Stimulated activated CD4-positive, alpha-beta T cell treated with anti-CD3 and anti-CD28 coated beads, TNF-alpha, amount 100 ng/mL, for 48 hours (primary cell): ENCODE results near the gene GRIP2.

Source experiments
- DNase-seq, 3 donors: peaks; one replicate each; pipeline ENCODE4 v3.0.0-alpha.2; 2020; ENCODE audit warnings: low read depth in 3 of 3

The GRIP2 gene

GRCh38 chr3:14539742-14540491 lies at the start of gene GRIP2:
GRIP2 (minus strand) TSS chr3:14540342; CDS start chr3:14540308, 34 bp downstream.
- DNase-seq: no peak

DNA sequence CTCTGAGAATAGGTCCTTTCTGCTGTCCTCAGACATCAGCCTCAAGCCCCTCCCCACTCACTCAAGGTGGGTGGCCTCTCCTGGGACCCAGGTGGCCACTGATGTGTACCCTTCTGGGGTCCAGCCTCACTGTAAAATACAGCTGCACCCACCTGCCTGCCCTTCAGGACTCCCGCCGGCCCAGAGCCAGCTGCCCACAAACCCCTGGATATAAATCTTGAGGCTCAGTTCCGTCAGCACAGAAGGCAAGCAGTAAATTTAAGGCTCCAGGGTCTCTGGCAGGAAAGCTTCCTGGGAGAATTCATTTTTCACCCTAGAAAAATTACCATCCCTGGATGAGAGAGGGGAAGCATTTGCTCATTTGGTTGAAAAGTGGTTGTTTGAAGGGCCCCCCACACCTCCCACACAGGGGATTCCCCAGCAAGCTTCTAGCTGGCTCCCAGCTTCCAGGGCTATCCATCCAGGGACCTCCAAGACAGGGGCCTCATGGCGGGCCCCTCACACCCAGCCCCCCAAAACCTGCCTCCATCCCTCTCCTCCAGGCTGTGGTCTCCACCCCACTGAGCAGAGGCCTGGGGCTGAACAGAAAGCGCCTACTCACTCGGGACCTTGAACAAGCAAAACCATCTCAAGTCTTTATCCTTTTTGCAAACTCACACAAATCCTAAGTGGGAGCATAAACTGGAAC lies 48.4 kb upstream of the GRIP2 start:
- no peak for DNase-seq

DNA sequence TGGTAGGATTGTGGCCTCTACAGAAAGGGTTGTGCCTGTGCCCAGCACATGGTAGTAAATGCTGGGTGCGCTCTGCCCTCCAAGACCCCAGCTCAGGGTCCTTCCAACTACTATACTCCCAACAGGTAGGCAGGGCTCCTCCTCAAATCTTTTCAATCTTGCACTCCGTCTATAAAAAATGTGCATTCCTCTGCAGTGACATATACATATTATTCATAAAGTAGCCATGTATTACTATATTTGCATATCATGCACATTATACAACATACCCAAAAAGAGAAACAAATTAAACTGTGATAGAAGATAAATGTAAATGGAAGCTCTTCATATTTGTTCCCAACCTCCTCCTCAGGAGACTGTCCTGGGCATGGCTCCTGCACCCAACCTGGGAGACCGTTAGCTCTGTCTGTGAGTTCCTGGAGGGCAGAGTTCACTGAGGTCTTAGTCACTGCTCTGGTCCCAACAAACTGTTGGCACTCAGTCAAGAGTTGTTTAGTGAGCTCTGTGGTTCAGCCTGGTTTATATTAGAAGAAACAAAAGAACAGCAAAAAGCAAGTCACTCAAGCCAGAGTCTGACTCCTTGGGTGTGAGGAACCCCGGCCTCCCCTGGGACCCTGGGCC lies 47.7 kb upstream of the GRIP2 start:
- no peak for DNase-seq

DNA sequence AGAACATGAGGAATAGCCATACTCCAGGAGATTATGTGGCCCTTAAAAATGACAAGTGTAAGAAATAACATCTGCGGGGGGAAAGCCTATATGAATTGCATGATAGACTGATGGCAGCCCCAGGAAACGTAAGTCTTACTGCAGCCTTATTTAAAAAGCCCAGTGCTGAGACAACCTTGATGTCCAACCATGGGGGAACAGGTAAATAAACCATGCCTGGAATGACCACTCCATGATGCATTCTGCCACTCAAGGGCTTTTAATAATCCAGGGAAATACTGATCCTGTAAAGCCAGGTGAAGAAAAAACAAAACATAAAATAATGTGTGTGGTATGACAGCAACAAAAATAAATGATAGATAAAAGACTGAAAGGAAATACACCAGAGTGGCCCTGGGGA lies 46.5 kb upstream of the GRIP2 start:
- no peak for DNase-seq

DNA sequence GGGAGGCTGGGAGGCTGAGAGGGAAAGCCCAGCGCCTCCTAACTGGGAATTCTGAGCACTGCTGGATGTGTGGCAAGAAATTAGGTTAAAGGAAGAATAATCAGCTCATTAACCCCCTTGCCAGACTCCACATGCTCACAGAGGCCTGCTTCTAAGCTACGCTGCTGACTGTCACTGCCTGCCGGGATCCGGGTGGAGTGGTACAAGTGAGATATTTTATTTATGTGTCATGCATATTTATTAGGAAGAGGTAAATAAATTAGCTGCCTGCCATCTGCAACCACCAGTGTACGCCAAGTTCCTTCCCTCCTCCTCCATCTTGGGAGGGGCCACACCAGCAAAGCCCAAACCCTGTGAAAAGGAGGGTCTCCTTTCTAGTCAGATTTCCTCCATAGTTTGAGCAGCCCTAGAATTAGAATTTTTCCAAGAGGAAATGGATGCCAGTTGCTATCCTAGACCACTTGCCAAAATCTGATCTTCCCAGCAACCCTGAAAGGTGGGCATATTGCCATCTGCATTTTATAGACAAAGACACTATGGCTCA lies 43.5 kb upstream of the GRIP2 start:
- DNase-seq: no peak

GRCh38 chr3:14582045-14582410 lies 41.9 kb upstream of the GRIP2 start:
- no peak for DNase-seq

- DNase-seq: no peak
These were observed 41.3 kb upstream of the GRIP2 start for GRCh38 chr3:14581334-14582044.

GRCh38 chr3:14577897-14578296 lies 37.8 kb upstream of the GRIP2 start:
- DNase-seq: no peak

DNA sequence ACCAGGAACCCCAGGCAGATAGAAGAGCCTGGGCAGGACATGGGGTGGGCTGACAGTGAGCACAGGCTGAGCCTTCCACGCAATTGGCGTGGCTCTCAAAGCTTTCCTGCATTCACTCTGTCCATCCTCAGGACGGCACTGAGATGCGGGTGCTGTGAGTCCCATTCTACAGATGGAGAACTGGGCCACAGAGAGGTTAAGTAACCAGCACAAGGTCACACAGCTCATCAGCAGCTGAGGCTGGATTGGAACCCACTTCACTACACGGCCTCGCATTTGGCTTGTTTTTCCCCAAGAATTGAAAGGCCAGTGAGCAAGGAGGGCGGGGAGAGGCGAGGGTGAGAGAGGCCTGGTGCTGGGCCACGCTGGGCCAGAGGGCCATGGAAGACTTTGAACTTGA lies 36.0 kb upstream of the GRIP2 start:
- DNase-seq: no peak

DNA sequence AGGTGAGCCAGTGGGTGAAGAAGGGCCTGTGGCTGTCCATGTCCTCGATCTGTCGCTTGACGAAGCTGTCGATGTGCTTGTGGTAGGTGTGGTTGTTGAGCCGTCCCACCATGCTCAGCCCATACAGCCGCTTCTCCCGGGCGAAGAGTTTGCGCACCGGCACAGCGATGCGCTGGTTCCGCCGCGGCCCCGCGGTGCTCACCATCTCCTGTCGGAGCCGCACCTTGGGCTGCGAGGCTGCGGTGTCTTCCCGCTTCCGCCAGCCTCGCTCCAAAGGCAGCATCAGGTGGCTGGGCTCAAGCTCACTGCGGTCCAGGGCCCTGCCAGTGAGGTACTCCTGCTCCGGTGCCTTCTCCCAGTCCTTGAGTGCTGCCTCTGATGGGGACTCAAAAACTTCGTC lies 34.0 kb upstream of the GRIP2 start:
- DNase-seq: no peak

DNA sequence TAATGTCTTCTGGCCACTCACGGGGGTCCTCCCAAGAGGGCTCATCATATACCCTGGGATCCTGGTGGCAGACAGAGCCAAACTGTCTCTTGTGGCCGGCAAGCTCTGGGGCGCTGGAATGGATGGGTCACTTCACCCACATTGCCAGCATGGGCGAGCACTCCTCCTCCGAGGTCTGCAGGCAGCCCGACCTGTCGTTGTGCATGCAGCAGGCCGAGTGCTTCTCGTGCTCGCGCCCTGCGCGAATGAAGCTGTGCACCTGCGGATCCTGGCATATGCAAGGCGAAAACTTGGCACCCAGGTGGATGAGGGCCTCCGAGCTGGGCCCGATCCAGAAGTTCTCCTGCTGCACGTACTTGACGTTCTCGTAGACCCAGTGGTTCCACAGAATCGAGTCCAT lies 33.6 kb upstream of the GRIP2 start:
- DNase-seq: no peak

GRCh38 chr3:14570864-14571263 lies 30.7 kb upstream of the GRIP2 start:
- DNase-seq: no peak

DNA sequence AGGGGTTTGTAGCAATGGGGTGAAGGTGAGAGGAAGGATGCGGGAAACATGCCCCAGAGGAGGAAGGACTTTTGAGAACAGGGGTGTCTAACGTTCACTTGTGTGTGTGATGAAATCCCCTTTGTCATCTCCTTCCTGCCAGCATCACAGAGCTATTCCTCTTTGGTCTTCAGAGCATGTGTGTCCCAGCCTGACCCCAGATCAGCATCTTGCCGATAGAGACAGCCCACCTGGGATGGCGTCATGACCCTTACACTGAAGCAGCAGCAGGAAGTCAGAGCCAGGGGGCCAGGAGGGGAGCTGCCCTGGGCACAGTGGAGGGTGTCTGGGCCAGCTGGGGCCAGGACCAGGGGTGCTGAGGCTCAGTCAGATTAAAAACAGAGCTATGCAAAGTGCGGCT lies 29.9 kb upstream of the GRIP2 start:
- no peak for DNase-seq

- DNase-seq: no peak
These were observed 29.4 kb upstream of the GRIP2 start for GRCh38 chr3:14569474-14570000.

DNA sequence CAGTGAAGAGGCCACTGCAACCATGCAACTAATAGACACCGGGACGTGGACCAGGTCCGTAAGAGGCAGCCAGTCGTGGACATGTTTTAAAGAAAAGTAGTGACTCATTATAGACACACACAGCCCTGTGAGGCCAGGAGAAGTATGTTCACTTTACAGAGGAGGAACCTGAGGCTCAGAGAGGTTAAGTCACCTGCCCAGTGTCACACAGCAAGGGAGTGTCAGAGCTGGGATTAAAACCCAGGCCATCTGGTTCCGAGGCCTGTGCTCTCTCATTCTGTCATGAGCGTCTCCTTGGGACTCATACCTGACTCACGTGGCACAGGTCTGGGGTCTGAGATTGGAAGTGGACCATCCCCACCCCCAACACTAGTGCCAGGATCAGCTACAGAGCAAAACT lies 28.1 kb upstream of the GRIP2 start:
- DNase-seq: no peak

- no peak for DNase-seq
These were observed 26.7 kb upstream of the GRIP2 start for GRCh38 chr3:14566812-14567211.

- DNase-seq: no peak
These were observed 25.9 kb upstream of the GRIP2 start for GRCh38 chr3:14565868-14566588.

DNA sequence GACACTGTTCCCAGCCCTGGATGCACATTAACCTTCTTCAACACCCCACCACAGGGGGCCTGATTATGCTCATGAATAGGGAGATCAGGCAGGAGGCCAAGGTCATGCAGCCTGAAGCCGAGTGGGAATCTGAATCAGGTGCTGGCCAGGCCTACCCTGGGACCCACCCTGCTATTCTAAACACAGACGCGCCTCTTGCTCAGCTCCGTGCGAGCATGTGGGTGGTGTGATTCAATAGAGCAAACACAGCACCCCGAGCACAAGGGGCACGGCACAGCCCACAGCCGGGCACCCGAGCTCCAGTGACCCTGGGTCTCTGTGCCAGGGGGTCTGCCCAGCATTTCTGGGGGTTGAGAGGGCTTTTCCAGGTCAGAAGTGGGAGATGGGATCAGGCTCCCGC lies 24.6 kb upstream of the GRIP2 start:
- no peak for DNase-seq

DNA sequence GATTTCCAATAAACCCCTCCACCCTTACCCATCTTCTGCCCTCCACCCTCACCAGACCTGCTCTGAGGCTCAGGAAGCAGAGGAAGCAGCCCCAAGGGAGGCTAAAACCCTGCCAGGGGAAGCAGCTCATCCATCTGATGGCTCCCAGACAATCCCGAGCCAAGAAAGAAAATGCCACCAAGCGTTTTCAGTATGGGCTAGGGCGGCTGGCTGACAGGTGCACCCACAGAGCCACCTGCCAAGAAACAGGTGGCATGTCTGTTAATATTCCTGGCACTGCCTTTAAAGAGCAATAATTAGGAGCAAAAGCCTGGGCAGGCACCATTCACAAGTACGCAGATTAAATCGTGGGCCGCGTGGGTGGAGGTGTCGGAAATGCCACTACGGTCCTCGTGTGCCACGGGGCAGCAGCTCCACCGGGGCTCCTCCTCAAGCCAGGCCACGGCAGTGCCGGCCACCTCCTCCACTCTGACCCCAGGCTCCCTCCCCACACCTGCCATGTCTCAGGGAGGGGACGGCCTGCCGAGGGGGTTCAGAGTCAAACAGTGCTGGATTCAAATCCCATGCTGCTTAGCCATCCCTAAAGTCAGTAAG lies 23.9 kb upstream of the GRIP2 start:
- DNase-seq: no peak

GRCh38 chr3:14562121-14562890 lies 22.2 kb upstream of the GRIP2 start:
- no peak for DNase-seq
